PC-3 (cell line): Measurements from ENCODE around the gene CFAP107. TPM values are rescaled to one million over a fixed set of nuclear protein-coding genes. Genes with fewer than 3 reads are reported as not detected.

Experiments used
- ATAC-seq: fragments of 200-7000 bp; cut with Tn5 transposase; 2 replicates; pipeline ENCODE4 v1.9.1; 2020; ENCODE audit warnings: mild to moderate bottlenecking, moderate library complexity
- BruUV-seq: library from RNA; stranded (reverse); fragments of 400-500 nt; replicated peaks from 2 replicates; lab custom pipeline; 2021; lab: Mats Ljungman, UMichigan
- CTCF ChIA-PET: fragments of 300-600 bp; sonication (Branson Sonifier 250); formaldehyde crosslinking; loops from one replicate; lab custom pipeline; 2022; ENCODE audit warnings: antibody characterized with exemption; lab: Charles Lee
- POLR2A ChIA-PET: fragments of 300-600 bp; sonication (Branson Sonifier 250); formaldehyde crosslinking; loops from one replicate; lab custom pipeline; 2022; ENCODE audit warnings: antibody characterized with exemption; ENCODE audit not compliant: unreplicated experiment; lab: Charles Lee
- DNase-seq: peaks from one replicate; pipeline ENCODE4 v3.0.0-alpha.2; 2015
- H2AFZ ChIP-seq: fragments of 300-600 bp; sonication (generic); 2 replicates; pipeline ENCODE4 v1.6.0; 2016; ENCODE audit warnings: antibody characterized with exemption, low read length
- H3F3A ChIP-seq: fragments of 300-600 bp; sonication (generic); one replicate; pipeline ENCODE4 v1.6.0; 2017; ENCODE audit warnings: antibody characterized with exemption, low read length, control low read depth, mild to moderate bottlenecking; ENCODE audit not compliant: unreplicated experiment
- H3K27ac ChIP-seq: fragments of 300-600 bp; sonication (generic); 2 replicates; pipeline ENCODE4 v1.5.1; 2016; ENCODE audit warnings: mild to moderate bottlenecking, low read length
- H3K27me3 ChIP-seq: fragments of 300-600 bp; sonication (generic); 2 replicates; pipeline ENCODE4 v1.6.1; 2016; ENCODE audit warnings: low read length, mixed read lengths
- H3K36me3 ChIP-seq: fragments of 300-600 bp; sonication (generic); 2 replicates; pipeline ENCODE4 v1.6.1; 2016; ENCODE audit warnings: low read depth, mixed run types, low read length, mixed read lengths
- H3K4me1 ChIP-seq: fragments of 300-600 bp; sonication (generic); 2 replicates; pipeline ENCODE4 v1.5.1; 2016; ENCODE audit warnings: low read length; ENCODE audit not compliant: insufficient read depth
- H3K4me2 ChIP-seq: fragments of 300-600 bp; sonication (generic); 2 replicates; pipeline ENCODE4 v1.6.0; 2016; ENCODE audit warnings: low read length
- H3K4me3 ChIP-seq: fragments of 300-600 bp; sonication (generic); 2 replicates; pipeline ENCODE4 v1.5.1; 2016; ENCODE audit warnings: mild to moderate bottlenecking, low read length, mixed read lengths
- H3K79me2 ChIP-seq: fragments of 300-600 bp; sonication (generic); 2 replicates; pipeline ENCODE4 v1.6.1; 2017; ENCODE audit warnings: low read length, mixed read lengths
- H3K9ac ChIP-seq: fragments of 300-600 bp; sonication (generic); 2 replicates; pipeline ENCODE4 v1.6.0; 2016; ENCODE audit warnings: mild to moderate bottlenecking, low read length
- H3K9me2 ChIP-seq: fragments of 300-600 bp; sonication (generic); replicated peaks from 2 replicates; pipeline ENCODE4 v1.6.1; 2016; ENCODE audit warnings: mixed run types, low read length, mixed read lengths
- H3K9me3 ChIP-seq: fragments of 300-600 bp; sonication (generic); 2 replicates; pipeline ENCODE4 v1.6.1; 2016; ENCODE audit warnings: low read length, mixed read lengths
- H4K20me1 ChIP-seq: fragments of 300-600 bp; sonication (generic); 2 replicates; pipeline ENCODE4 v1.6.1; 2016; ENCODE audit warnings: low read length, mixed read lengths
- CTCF ChIP-seq: fragments of 300-600 bp; sonication (generic); conservative IDR thresholded peaks from 2 replicates; pipeline ENCODE4 v1.5.1; 2017; ENCODE audit warnings: antibody characterized with exemption, low read depth, mild to moderate bottlenecking, low read length
- EZH2 ChIP-seq: fragments of 300-600 bp; sonication (generic); IDR thresholded peaks from one replicate; pipeline ENCODE4 v1.6.1; 2017; ENCODE audit warnings: antibody characterized with exemption, mild to moderate bottlenecking, low read length; ENCODE audit not compliant: unreplicated experiment
- EZH2phosphoT487 ChIP-seq: fragments of 300-600 bp; sonication (generic); IDR thresholded peaks from 2 replicates; pipeline ENCODE4 v1.6.1; 2018; ENCODE audit warnings: mild to moderate bottlenecking, antibody characterized with exemption, low read length, borderline replicate concordance
- intact Hi-C: fragments of 100-400 bp; cut with micrococcal nuclease; formaldehyde crosslinking; loops from 2 replicates; pipeline ENCODE4 v1.9.0; 2023
- total RNA-seq: library from RNA; depleted of rRNA; stranded (reverse); fragments of >200 nt; gene quantifications from 2 replicates; pipeline ENCODE4 v1.2.3, GENCODE V29; 2014

CFAP107 gene
- total RNA-seq, 1 experiment from 2014 or later, result not detected

GRCh38 chr1:12709091-12709491 is 36.9 kb upstream of the CFAP107 start:
- H3K27me3 ChIP-seq, result peaks cover 9% of the 10 kb centered on the region
- H3K79me2 ChIP-seq, result no peaks in the 10 kb centered on the region
- H2AFZ ChIP-seq, result no peak overlapping the region
- H3K4me1 ChIP-seq, result no peaks in the 10 kb centered on the region
- no peak overlapping the region for H3K4me2 ChIP-seq
- H4K20me1 ChIP-seq, result no peaks in the 10 kb centered on the region
- no peak for DNase-seq
- POLR2A ChIA-PET, result no interaction called here
- no TSS peak for BruUV-seq
- H3K36me3 ChIP-seq, result no peaks in the 10 kb centered on the region
- H3K9me3 ChIP-seq, result no peaks in the 10 kb centered on the region
- TF ChIP-seq CTCF, result no peak
- H3K9ac ChIP-seq, result no peak overlapping the region
- no peak overlapping the region for H3K4me3 ChIP-seq
- intact Hi-C loops, result no loop called here
- ATAC-seq, result no peak
- H3F3A ChIP-seq, result no peaks in the 10 kb centered on the region
- H3K9me2 ChIP-seq, result no peaks in the 10 kb centered on the region
- CTCF ChIA-PET, result no interaction called here
- H3K27ac ChIP-seq, result no peak overlapping the region

- Histone ChIP-seq H3K9me3 (no peaks in the 10 kb centered on the region), H3K4me1 (no peaks in the 10 kb centered on the region), H3K4me3 (no peak overlapping the region), H3F3A (no peaks in the 10 kb centered on the region), H3K27me3 (peaks cover 10% of the 10 kb centered on the region), H3K79me2 (no peaks in the 10 kb centered on the region), H2AFZ (no peak overlapping the region), H3K36me3 (no peaks in the 10 kb centered on the region), H3K4me2 (no peak overlapping the region), H3K9me2 (no peaks in the 10 kb centered on the region), H3K27ac (no peak overlapping the region), H3K9ac (no peak overlapping the region), H4K20me1 (no peaks in the 10 kb centered on the region)
- DNase-seq (no peak), ATAC-seq (no peak)
- no TSS peak for BruUV-seq
- intact Hi-C loops, result no loop called here
- ChIA-PET CTCF (no interaction called here), POLR2A (no interaction called here)
- TF ChIP-seq EZH2 (no peak), EZH2phosphoT487 (no peak), CTCF (no peak)
These were observed 36.3 kb upstream of the CFAP107 start for GRCh38 chr1:12709696-12710095.

GRCh38 chr1:12711536-12711935 is 34.5 kb upstream of the CFAP107 start:
- DNase-seq, result no peak
- intact Hi-C loops, result no loop called here
- H2AFZ ChIP-seq, result no peak overlapping the region
- no peaks in the 10 kb centered on the region for H3K4me1 ChIP-seq
- H4K20me1 ChIP-seq, result no peaks in the 10 kb centered on the region
- no peaks in the 10 kb centered on the region for H3K79me2 ChIP-seq
- no peak overlapping the region for H3K9ac ChIP-seq
- no peak overlapping the region for H3K4me2 ChIP-seq
- H3K9me3 ChIP-seq, result no peaks in the 10 kb centered on the region
- H3K9me2 ChIP-seq, result no peaks in the 10 kb centered on the region
- no peak overlapping the region for H3K4me3 ChIP-seq
- TF ChIP-seq CTCF (no peak), EZH2phosphoT487 (no peak), EZH2 (no peak)
- no peaks in the 10 kb centered on the region for H3K36me3 ChIP-seq
- H3F3A ChIP-seq, result no peaks in the 10 kb centered on the region
- CTCF ChIA-PET, result no interaction called here
- no TSS peak for BruUV-seq
- peaks cover 12% of the 10 kb centered on the region for H3K27me3 ChIP-seq
- no peak overlapping the region for H3K27ac ChIP-seq
- no peak for ATAC-seq
- POLR2A ChIA-PET, result no interaction called here
